Measurements from ENCODE around the gene USF3.

- TF ChIP-seq POLR2A (IDR thresholded peaks at IDR 0.05) (no peak), CTCF (IDR thresholded peaks at IDR 0.05) (no peak)
These were observed 67.7 kb downstream of the USF3 start for GRCh38 chr3:113628788-113629187.

Measured in lower leg skin (tissue), 3 donors.